ENCODE results near the gene IST1. TPM values are rescaled to one million over a fixed set of nuclear protein-coding genes. Genes with fewer than 3 reads are reported as not detected.

The IST1 gene
- total and polyA plus RNA-seq, 10 of the 15 experiments (the other 5 are each of a cell fraction or from before 2014, with no cell fraction given): 97.3 to 293 (median 138) TPM

GRCh38 chr16:71966932-71967331 is 71.6 kb downstream of the IST1 start:
- no peaks in the 10 kb centered on the region for H4K20me1 ChIP-seq (ENCODE audit: control insufficient read depth, insufficient read depth)
- 16% methylated on average over 4 of the region's 4 CpGs for WGBS (ENCODE audit: insufficient coverage, insufficient replicate concordance, low lambda C conversion rate, missing lambda C conversion rate)
- no peak overlapping the region for H3K4me3 ChIP-seq
- ChIA-PET CTCF (interaction anchor here (1.4 to 3.3 kb wide), 2 partner anchors 10 to 84 kb away, joined by 3 to 15 read pairs; no protein-coding TSS in a partner anchor), SMC1A (ENCODE audit: uncharacterized antibody, unreplicated experiment) (no interaction called here), RAD21 (ENCODE audit: unreplicated experiment) (no interaction called here), POLR2A (no interaction called here)
- DNase-seq (ENCODE audit: low read depth, low spot score) (no peak), FAIRE-seq (no peak), ATAC-seq (no peak)
- intact Hi-C loops (cut with micrococcal nuclease; ENCODE audit: unreplicated experiment): loop anchor here (10.0 kb wide), 2 partner anchors 282 to 322 kb away; no protein-coding TSS in a partner anchor
- no peak overlapping the region for H3K4me2 ChIP-seq (ENCODE audit: control insufficient read depth, insufficient read depth)
- TF ChIP-seq SUPT20H (IDR thresholded peaks at IDR 0.05; ENCODE audit: borderline replicate concordance, control insufficient read depth, low read depth, low read length) (no peak), BHLHE40 (IDR thresholded peaks at IDR 0.05; ENCODE audit: borderline replicate concordance in 1 of 2, low read depth in 2 of 2, low read length in 1 of 2) (no peak), HDGF (IDR thresholded peaks at IDR 0.05) (no peak), IRF4 (IDR thresholded peaks at IDR 0.05; ENCODE audit: low read depth, low read length) (no peak), ZNF217 (IDR thresholded peaks at IDR 0.05) (no peak), BACH1 (IDR thresholded peaks at IDR 0.05; ENCODE audit: borderline replicate concordance) (no peak), SKIL (IDR thresholded peaks at IDR 0.05; ENCODE audit: low read depth, poor library complexity, severe bottlenecking) (no peak), ESRRA (IDR thresholded peaks at IDR 0.05; ENCODE audit: low read length) (no peak)
- TF ChIP-seq, protein P1, sequence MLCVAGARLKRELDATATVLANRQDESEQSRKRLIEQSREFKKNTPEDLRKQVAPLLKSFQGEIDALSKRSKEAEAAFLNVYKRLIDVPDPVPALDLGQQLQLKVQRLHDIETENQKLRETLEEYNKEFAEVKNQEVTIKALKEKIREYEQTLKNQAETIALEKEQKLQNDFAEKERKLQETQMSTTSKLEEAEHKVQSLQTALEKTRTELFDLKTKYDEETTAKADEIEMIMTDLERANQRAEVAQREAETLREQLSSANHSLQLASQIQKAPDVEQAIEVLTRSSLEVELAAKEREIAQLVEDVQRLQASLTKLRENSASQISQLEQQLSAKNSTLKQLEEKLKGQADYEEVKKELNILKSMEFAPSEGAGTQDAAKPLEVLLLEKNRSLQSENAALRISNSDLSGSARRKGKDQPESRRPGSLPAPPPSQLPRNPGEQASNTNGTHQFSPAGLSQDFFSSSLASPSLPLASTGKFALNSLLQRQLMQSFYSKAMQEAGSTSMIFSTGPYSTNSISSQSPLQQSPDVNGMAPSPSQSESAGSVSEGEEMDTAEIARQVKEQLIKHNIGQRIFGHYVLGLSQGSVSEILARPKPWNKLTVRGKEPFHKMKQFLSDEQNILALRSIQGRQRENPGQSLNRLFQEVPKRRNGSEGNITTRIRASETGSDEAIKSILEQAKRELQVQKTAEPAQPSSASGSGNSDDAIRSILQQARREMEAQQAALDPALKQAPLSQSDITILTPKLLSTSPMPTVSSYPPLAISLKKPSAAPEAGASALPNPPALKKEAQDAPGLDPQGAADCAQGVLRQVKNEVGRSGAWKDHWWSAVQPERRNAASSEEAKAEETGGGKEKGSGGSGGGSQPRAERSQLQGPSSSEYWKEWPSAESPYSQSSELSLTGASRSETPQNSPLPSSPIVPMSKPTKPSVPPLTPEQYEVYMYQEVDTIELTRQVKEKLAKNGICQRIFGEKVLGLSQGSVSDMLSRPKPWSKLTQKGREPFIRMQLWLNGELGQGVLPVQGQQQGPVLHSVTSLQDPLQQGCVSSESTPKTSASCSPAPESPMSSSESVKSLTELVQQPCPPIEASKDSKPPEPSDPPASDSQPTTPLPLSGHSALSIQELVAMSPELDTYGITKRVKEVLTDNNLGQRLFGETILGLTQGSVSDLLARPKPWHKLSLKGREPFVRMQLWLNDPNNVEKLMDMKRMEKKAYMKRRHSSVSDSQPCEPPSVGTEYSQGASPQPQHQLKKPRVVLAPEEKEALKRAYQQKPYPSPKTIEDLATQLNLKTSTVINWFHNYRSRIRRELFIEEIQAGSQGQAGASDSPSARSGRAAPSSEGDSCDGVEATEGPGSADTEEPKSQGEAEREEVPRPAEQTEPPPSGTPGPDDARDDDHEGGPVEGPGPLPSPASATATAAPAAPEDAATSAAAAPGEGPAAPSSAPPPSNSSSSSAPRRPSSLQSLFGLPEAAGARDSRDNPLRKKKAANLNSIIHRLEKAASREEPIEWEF (IDR thresholded peaks at IDR 0.05; ENCODE audit: insufficient replicate concordance, low read depth, low read length): no peak
- TF ChIP-seq, protein P2, sequence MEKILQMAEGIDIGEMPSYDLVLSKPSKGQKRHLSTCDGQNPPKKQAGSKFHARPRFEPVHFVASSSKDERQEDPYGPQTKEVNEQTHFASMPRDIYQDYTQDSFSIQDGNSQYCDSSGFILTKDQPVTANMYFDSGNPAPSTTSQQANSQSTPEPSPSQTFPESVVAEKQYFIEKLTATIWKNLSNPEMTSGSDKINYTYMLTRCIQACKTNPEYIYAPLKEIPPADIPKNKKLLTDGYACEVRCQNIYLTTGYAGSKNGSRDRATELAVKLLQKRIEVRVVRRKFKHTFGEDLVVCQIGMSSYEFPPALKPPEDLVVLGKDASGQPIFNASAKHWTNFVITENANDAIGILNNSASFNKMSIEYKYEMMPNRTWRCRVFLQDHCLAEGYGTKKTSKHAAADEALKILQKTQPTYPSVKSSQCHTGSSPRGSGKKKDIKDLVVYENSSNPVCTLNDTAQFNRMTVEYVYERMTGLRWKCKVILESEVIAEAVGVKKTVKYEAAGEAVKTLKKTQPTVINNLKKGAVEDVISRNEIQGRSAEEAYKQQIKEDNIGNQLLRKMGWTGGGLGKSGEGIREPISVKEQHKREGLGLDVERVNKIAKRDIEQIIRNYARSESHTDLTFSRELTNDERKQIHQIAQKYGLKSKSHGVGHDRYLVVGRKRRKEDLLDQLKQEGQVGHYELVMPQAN (conservative IDR thresholded peaks at IDR 0.05): no peak
- TF ChIP-seq, protein P3, sequence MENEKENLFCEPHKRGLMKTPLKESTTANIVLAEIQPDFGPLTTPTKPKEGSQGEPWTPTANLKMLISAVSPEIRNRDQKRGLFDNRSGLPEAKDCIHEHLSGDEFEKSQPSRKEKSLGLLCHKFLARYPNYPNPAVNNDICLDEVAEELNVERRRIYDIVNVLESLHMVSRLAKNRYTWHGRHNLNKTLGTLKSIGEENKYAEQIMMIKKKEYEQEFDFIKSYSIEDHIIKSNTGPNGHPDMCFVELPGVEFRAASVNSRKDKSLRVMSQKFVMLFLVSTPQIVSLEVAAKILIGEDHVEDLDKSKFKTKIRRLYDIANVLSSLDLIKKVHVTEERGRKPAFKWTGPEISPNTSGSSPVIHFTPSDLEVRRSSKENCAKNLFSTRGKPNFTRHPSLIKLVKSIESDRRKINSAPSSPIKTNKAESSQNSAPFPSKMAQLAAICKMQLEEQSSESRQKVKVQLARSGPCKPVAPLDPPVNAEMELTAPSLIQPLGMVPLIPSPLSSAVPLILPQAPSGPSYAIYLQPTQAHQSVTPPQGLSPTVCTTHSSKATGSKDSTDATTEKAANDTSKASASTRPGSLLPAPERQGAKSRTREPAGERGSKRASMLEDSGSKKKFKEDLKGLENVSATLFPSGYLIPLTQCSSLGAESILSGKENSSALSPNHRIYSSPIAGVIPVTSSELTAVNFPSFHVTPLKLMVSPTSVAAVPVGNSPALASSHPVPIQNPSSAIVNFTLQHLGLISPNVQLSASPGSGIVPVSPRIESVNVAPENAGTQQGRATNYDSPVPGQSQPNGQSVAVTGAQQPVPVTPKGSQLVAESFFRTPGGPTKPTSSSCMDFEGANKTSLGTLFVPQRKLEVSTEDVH (IDR thresholded peaks at IDR 0.05; ENCODE audit: low read depth, partially characterized antibody): no peak
- H3K27me3 ChIP-seq (replicated peaks in 1 of 2; ENCODE audit: control insufficient read depth in 2 of 2, insufficient read depth in 2 of 2, low read length in 1 of 2): no peaks in the 10 kb centered on the region
- no peaks in the 10 kb centered on the region for H3K4me1 ChIP-seq (ENCODE audit: control insufficient read depth, insufficient read depth, low read length)
- no peaks in the 10 kb centered on the region for H3K9me3 ChIP-seq (replicated peaks; ENCODE audit: control insufficient read depth, insufficient read depth, low read length)
- no peak overlapping the region for H3K9ac ChIP-seq (ENCODE audit: control insufficient read depth, insufficient read depth, low read length)
- H3K27ac ChIP-seq (ENCODE audit: control insufficient read depth, insufficient read depth): no peak overlapping the region
- in situ Hi-C loops (cut with MboI): no loop called here
- no TSS peak for BruUV-seq (replicated peaks)
- no peaks in the 10 kb centered on the region for H3K36me3 ChIP-seq (ENCODE audit: control insufficient read depth in 2 of 2, insufficient read depth in 2 of 2, low read length in 1 of 2)
- H3K79me2 ChIP-seq (ENCODE audit: control insufficient read depth, insufficient read depth, low read length): no peaks in the 10 kb centered on the region
- no peak overlapping the region for H2AFZ ChIP-seq (ENCODE audit: control insufficient read depth, low read depth, low read length)

All from GM12878 (cell line).